ENCODE results near the gene LDLRAD3.

DNA sequence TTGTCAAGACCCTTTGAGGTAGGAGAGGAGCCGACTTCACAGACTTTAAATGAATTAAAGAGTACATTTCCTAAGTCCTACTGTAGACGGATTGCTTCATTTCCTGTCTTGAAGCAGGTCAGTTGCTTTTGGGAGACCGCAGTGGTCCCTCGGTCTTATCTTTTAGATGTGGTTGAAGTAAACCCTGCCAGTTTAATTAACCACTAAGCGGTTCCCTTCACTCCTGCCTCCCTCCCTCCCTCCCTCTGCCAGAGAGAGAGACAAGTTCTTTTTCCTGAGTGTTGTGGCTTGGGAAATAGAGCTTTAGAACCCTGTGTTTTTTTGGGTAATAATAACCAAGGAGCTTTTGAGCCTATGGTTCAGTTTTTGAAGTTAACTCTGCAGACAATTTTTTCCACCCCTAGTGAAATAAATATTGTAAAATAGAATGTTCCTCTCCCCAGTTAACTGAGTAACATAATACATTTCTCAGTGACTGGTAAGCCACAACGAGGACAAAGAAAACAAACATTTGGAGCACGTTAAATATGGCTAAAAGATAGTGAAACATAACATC is 147.5 kb downstream of the LDLRAD3 start:
- no peak for TF ChIP-seq POLR2A (IDR thresholded peaks at IDR 0.05)
- TF ChIP-seq, protein P1, sequence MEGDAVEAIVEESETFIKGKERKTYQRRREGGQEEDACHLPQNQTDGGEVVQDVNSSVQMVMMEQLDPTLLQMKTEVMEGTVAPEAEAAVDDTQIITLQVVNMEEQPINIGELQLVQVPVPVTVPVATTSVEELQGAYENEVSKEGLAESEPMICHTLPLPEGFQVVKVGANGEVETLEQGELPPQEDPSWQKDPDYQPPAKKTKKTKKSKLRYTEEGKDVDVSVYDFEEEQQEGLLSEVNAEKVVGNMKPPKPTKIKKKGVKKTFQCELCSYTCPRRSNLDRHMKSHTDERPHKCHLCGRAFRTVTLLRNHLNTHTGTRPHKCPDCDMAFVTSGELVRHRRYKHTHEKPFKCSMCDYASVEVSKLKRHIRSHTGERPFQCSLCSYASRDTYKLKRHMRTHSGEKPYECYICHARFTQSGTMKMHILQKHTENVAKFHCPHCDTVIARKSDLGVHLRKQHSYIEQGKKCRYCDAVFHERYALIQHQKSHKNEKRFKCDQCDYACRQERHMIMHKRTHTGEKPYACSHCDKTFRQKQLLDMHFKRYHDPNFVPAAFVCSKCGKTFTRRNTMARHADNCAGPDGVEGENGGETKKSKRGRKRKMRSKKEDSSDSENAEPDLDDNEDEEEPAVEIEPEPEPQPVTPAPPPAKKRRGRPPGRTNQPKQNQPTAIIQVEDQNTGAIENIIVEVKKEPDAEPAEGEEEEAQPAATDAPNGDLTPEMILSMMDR (IDR thresholded peaks at IDR 0.05), result no peak

All from suprapubic skin (tissue), 3 donors.